SK-N-SH (cell line): Measurements from ENCODE around the gene CCND1. TPM values are rescaled to one million over a fixed set of nuclear protein-coding genes. Genes with fewer than 3 reads are reported as not detected.

Source experiments
- CTCF ChIA-PET: fragments of 300-600, 350-600 bp; formaldehyde crosslinking; extraction: SDS; loops from one replicate; lab custom pipeline; 2021; lab: Yijun Ruan, JAX
- POLR2A ChIA-PET: fragments of 350-600 bp; sonication (Branson Sonifier 250); formaldehyde crosslinking; extraction: SDS; loops from one replicate; lab custom pipeline; 2020; ENCODE audit warnings: antibody characterized with exemption, inconsistent platforms; lab: Yijun Ruan, JAX
- DNase-seq: peaks from one replicate; pipeline ENCODE4 v3.0.0; 2012
- H2AFZ ChIP-seq: fragments of 200-600 bp; sonication (generic); 2 replicates; pipeline ENCODE4 v1.8.1; 2016; ENCODE audit warnings: antibody characterized with exemption, mild to moderate bottlenecking, low read depth
- H3F3A ChIP-seq: fragments of 200-600 bp; sonication (generic); replicated peaks from 2 replicates; pipeline ENCODE3; 2016; ENCODE audit warnings: antibody characterized with exemption, mild to moderate bottlenecking; ENCODE audit not compliant: insufficient read depth
- H3K27ac ChIP-seq, 2 experiments: fragments of 200-500 bp in 1 of 2; fragments of 200-600 bp in 1 of 2; sonication (Bioruptor generic) in 1 of 2; sonication (generic), shearing (Covaris generic) in 1 of 2; 2 replicates each; pipeline versions ENCODE4 v1.5.1 to v1.6.1; 2014 to 2016; ENCODE audit warnings: low read depth in 2 of 2, inconsistent platforms in 1 of 2, low read length in 1 of 2, mild to moderate bottlenecking in 1 of 2, mixed read lengths in 1 of 2
- H3K27me3 ChIP-seq: fragments of 200-600 bp; sonication (generic), shearing (Covaris generic); 2 replicates; pipeline ENCODE4 v1.6.1; 2016; ENCODE audit warnings: mixed run types; ENCODE audit not compliant: insufficient read depth
- H3K36me3 ChIP-seq, 2 experiments: fragments of 200-500 bp in 1 of 2; fragments of 200-600 bp in 1 of 2; sonication (Bioruptor generic) in 1 of 2; sonication (generic) in 1 of 2; replicated peaks in 1 of 2; 2 replicates each; pipeline versions ENCODE3 to v1.5.1; 2014 to 2016; ENCODE audit warnings: low read length in 1 of 2, mild to moderate bottlenecking in 1 of 2; ENCODE audit not compliant: insufficient read depth in 2 of 2, control insufficient read depth in 1 of 2
- H3K4me1 ChIP-seq, 2 experiments: fragments of 200-500 bp in 1 of 2; fragments of 200-600 bp in 1 of 2; sonication (Bioruptor generic) in 1 of 2; sonication (generic), shearing (Covaris generic) in 1 of 2; 2 replicates each; pipeline versions ENCODE4 v1.5.1 to v1.6.1; 2014 to 2016; ENCODE audit warnings: low read depth in 1 of 2, low read length in 1 of 2, mixed run types in 1 of 2; ENCODE audit not compliant: insufficient read depth in 2 of 2, control insufficient read depth in 1 of 2
- H3K4me2 ChIP-seq: fragments of 200-600 bp; sonication (generic), shearing (Covaris generic); 2 replicates; pipeline ENCODE4 v1.6.1; 2017; ENCODE audit warnings: mixed run types
- H3K4me3 ChIP-seq, 2 experiments: fragments of 200-500 bp in 1 of 2; fragments of 200-600 bp in 1 of 2; sonication (Bioruptor generic) in 1 of 2; sonication (generic), shearing (Covaris generic) in 1 of 2; 2 replicates each; pipeline versions ENCODE4 v1.5.1 to v1.8.1; 2014 to 2016; ENCODE audit warnings: low read depth in 2 of 2, inconsistent platforms in 1 of 2, low read length in 1 of 2, mild to moderate bottlenecking in 1 of 2, mixed read lengths in 1 of 2, moderate library complexity in 1 of 2
- H3K79me2 ChIP-seq: fragments of 200-600 bp; sonication (generic); 2 replicates; pipeline ENCODE4 v1.8.1; 2017; ENCODE audit warnings: mild to moderate bottlenecking; ENCODE audit not compliant: insufficient read depth
- H3K9ac ChIP-seq: fragments of 200-600 bp; sonication (generic); 2 replicates; pipeline ENCODE4 v1.6.1; 2017; ENCODE audit warnings: mixed run types
- H3K9me2 ChIP-seq: fragments of 200-600 bp; sonication (generic); 2 replicates; pipeline ENCODE4 v1.6.1; 2017; ENCODE audit warnings: mixed run types
- H3K9me3 ChIP-seq: fragments of 200-600 bp; sonication (generic); 2 replicates; pipeline ENCODE4 v1.6.1; 2017; ENCODE audit warnings: mixed run types, mild to moderate bottlenecking, moderate library complexity
- H4K20me1 ChIP-seq: fragments of 200-600 bp; sonication (generic); 2 replicates; pipeline ENCODE4 v1.6.1; 2017; ENCODE audit warnings: mild to moderate bottlenecking, mixed run types; ENCODE audit not compliant: insufficient read depth
- ELF1 ChIP-seq: IDR thresholded peaks from 2 replicates; pipeline ENCODE4 v1.4.0; 2012
- EP300 ChIP-seq, 2 experiments: IDR thresholded peaks; 2 replicates each; pipeline versions ENCODE4 v1.4.0 to v1.6.1; 2012; ENCODE audit warnings: borderline replicate concordance in 1 of 2, low read depth in 1 of 2, low read length in 1 of 2
- FOSL2 ChIP-seq: IDR thresholded peaks from 2 replicates; pipeline ENCODE4 v1.4.0; 2012; ENCODE audit warnings: low read depth, mild to moderate bottlenecking, moderate library complexity, borderline replicate concordance
- FOXJ3 ChIP-seq: sonication (generic); formaldehyde crosslinking; IDR thresholded peaks from 2 replicates; pipeline ENCODE4 v1.5.1; 2020; ENCODE audit warnings: mild to moderate bottlenecking, missing genetic modification reagents
- GATA2 ChIP-seq: sonication (generic); formaldehyde crosslinking; IDR thresholded peaks from 2 replicates; pipeline ENCODE4 v1.5.0; 2020; ENCODE audit warnings: mild to moderate bottlenecking, missing genetic modification reagents
- MAX ChIP-seq: IDR thresholded peaks from 2 replicates; pipeline ENCODE4 v1.4.0; 2012; ENCODE audit warnings: low read depth
- MEF2A ChIP-seq: IDR thresholded peaks from 2 replicates; pipeline ENCODE4 v1.4.0; 2012; ENCODE audit warnings: low read depth, borderline replicate concordance
- MXI1 ChIP-seq: IDR thresholded peaks from 2 replicates; pipeline ENCODE4 v1.6.1; 2012; ENCODE audit warnings: mild to moderate bottlenecking, low read depth, low read length, improper control_type of control experiment
- PBX3 ChIP-seq: IDR thresholded peaks from 2 replicates; pipeline ENCODE4; 2012
- RAD21 ChIP-seq: IDR thresholded peaks from 2 replicates; pipeline ENCODE4 v1.6.1; 2012; ENCODE audit warnings: mild to moderate bottlenecking, low read length
- RCOR1 ChIP-seq: fragments of 150-350 bp; IDR thresholded peaks from 2 replicates; pipeline ENCODE4 v1.6.1; 2017; ENCODE audit warnings: antibody characterized with exemption, low read length
- RFX5 ChIP-seq: IDR thresholded peaks from 2 replicates; pipeline ENCODE4 v1.6.1; 2012; ENCODE audit warnings: mild to moderate bottlenecking, improper control_type of control experiment, low read length
- SMC3 ChIP-seq: IDR thresholded peaks from 2 replicates; pipeline ENCODE4 v1.6.1; 2012; ENCODE audit warnings: low read depth, low read length, improper control_type of control experiment
- USF1 ChIP-seq: IDR thresholded peaks from 2 replicates; pipeline ENCODE4 v1.4.0; 2012; ENCODE audit warnings: low read depth, borderline replicate concordance
- ZBTB33 ChIP-seq: IDR thresholded peaks from 2 replicates; pipeline ENCODE4 v1.4.0; 2012; ENCODE audit warnings: low read depth, borderline replicate concordance
- WGBS: methylation state at CpG from one replicate; pipeline ENCODE4 v1.1.6; 2017; ENCODE audit warnings: low lambda C conversion rate; 5-methylcytosine and 5-hydroxymethylcytosine counted together
- polyA plus RNA-seq, 3 experiments: library from polyadenylated mRNA; depleted of rRNA; stranded (reverse); fragments of >200 nt; gene quantifications; 2 replicates each; pipeline ENCODE4 v1.2.3, GENCODE V29; 2012

The CCND1 gene
- polyA plus RNA-seq, 1 of the 3 experiments (the other 2 are of a cell fraction), result 242 TPM

- H3K9me2 ChIP-seq, result no peaks in the 10 kb centered on the region
- H4K20me1 ChIP-seq, result peaks cover 13% of the 10 kb centered on the region
- TF ChIP-seq PBX3 (no peak), MXI1 (no peak), RFX5 (no peak), MEF2A (no peak), RCOR1 (no peak), SMC3 (no peak), ZBTB33 (no peak), RAD21 (no peak), ELF1 (no peak), GATA2 (CRISPR knock-in tag) (no peak), FOSL2 (no peak), MAX (no peak), FOXJ3 (CRISPR knock-in tag) (no peak), USF1 (no peak), EP300 (IDR thresholded peaks at IDR 0.05; ENCODE audit: borderline replicate concordance in 1 of 2, low read depth in 1 of 2, low read length in 1 of 2) (no peak)
- TF ChIP-seq, all 33 proteins: peak for 0
- ChIA-PET POLR2A (interaction anchor here (1.8 kb wide), 1 partner anchor 10 kb away, joined by 4 read pairs; no protein-coding TSS in a partner anchor), CTCF (interaction anchor here (1.1 to 8.9 kb wide), 6 partner anchors 9 to 558 kb away, joined by 3 to 84 read pairs (median 18); no protein-coding TSS in a partner anchor)
- DNase-seq, result peak; percentile 22
- Histone ChIP-seq H3K4me1 (no peaks in the 10 kb centered on the region; a peak in 1 of 4 replicates), H3K4me2 (no peak overlapping the region), H3K9me3 (no peaks in the 10 kb centered on the region), H3K27me3 (no peaks in the 10 kb centered on the region), H3K4me3 (no peak overlapping the region), H3K27ac (no peak overlapping the region), H3F3A (peaks cover 19% of the 10 kb centered on the region), H3K9ac (no peak overlapping the region), H3K79me2 (no peaks in the 10 kb centered on the region), H2AFZ (no peak overlapping the region), H3K36me3 (peaks cover 1 to 12% of the 10 kb centered on the region in 2 experiments)
- WGBS, result 94% methylated on average over 12 of the region's 12 CpGs
These were observed 18.6 kb downstream of the CCND1 start for GRCh38 chr11:69659591-69659990.
